MM.1S (cell line): Measurements from ENCODE around the gene TMEM121.

Experiments
- EZH2 ChIP-seq: fragments of 300-600 bp; sonication (generic); optimal IDR thresholded peaks from 2 replicates; pipeline ENCODE3; 2017; ENCODE audit warnings: low read depth, mild to moderate bottlenecking, antibody characterized with exemption, low read length, mixed read lengths
- EZH2phosphoT487 ChIP-seq: fragments of 300-600 bp; sonication (generic); IDR thresholded peaks from 2 replicates; pipeline ENCODE4 v1.6.1; 2018; ENCODE audit warnings: antibody characterized with exemption, low read length
- TF ChIP-seq, protein P1 (sequence below): fragments of 300-600 bp; sonication (generic); IDR thresholded peaks from 2 replicates; pipeline ENCODE4 v1.5.1; 2016; ENCODE audit warnings: antibody characterized with exemption, low read length, mixed read lengths

DNA sequence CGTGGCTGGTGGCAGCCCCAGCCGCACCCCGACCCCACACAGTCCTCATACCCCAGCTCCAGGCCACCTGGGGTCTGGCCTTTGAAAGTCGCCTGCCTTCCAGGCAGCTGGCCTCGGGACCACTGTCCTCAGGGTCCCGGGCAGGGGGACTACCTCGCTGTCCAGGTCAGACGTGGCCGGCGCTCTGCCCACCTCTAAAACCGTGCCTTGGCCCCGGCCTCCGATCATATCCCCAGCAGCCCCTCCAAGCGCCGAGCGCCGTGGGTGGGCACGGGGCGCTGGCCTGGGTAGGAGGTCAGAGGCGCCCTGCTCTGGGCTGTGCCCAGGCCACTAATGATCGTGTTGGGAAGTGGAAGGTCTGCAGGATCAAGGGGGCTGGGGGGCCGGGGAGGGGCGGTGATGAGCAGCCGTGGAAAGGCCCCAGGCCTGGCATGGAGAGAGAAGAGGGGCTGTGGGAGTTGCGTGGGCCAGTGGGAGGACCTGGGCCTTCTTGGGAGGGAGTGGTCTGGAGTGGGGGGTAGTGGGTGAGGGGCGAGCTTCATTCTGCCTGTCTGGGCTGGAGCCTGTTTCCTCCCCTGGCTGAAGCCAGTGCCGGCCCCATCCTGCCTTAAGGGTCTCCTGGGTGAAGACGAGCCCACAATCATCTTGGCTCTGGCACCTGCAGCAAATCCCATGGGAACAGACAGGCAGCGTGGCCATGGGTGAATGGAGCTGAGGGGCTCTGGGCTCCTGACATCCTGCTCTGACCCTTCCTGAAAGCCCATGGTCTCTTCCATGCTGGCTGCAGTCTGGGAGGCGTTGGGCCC lies 4.9 kb downstream of the TMEM121 start:
- TF ChIP-seq, protein P1, sequence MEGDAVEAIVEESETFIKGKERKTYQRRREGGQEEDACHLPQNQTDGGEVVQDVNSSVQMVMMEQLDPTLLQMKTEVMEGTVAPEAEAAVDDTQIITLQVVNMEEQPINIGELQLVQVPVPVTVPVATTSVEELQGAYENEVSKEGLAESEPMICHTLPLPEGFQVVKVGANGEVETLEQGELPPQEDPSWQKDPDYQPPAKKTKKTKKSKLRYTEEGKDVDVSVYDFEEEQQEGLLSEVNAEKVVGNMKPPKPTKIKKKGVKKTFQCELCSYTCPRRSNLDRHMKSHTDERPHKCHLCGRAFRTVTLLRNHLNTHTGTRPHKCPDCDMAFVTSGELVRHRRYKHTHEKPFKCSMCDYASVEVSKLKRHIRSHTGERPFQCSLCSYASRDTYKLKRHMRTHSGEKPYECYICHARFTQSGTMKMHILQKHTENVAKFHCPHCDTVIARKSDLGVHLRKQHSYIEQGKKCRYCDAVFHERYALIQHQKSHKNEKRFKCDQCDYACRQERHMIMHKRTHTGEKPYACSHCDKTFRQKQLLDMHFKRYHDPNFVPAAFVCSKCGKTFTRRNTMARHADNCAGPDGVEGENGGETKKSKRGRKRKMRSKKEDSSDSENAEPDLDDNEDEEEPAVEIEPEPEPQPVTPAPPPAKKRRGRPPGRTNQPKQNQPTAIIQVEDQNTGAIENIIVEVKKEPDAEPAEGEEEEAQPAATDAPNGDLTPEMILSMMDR, result no peak
- TF ChIP-seq EZH2 (no peak), EZH2phosphoT487 (no peak)
